HT-29 (cell line): ENCODE results near the gene DIS3L2. TPM values are rescaled to one million over a fixed set of nuclear protein-coding genes. Genes with fewer than 3 reads are reported as not detected.

Experiments
- DNase-seq: peaks from one replicate; pipeline ENCODE4 v3.0.0-alpha.2; 2015; ENCODE audit warnings: low spot score
- total RNA-seq: library from RNA; depleted of rRNA; stranded (reverse); fragments of >200 nt; shearing (Covaris generic); gene quantifications from 2 replicates; pipeline ENCODE4 v1.2.3, GENCODE V29; 2014

The DIS3L2 gene
- total RNA-seq, 1 experiment from 2014 or later, result 29.4 TPM

DNA sequence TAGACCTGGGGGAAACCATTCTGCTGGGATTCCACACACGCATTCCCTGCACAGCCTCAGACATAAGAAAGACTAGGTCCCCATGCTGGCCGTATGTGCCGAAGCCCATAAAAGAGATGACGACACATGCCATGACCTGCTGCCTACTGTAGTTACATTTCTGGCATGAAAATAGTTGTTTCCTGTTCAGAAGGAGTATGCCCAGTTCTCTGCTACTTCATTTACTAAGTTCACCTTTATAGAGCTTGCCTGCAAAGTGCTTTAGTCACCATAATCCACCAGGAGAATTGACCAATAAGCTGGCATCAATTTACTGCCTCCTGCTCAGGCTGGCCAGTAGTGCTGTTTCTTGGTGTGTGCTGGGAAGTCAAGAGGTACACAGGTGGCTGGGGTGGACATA, 266.8 kb downstream of the DIS3L2 start:
- peak; percentile 16 for DNase-seq

DNA sequence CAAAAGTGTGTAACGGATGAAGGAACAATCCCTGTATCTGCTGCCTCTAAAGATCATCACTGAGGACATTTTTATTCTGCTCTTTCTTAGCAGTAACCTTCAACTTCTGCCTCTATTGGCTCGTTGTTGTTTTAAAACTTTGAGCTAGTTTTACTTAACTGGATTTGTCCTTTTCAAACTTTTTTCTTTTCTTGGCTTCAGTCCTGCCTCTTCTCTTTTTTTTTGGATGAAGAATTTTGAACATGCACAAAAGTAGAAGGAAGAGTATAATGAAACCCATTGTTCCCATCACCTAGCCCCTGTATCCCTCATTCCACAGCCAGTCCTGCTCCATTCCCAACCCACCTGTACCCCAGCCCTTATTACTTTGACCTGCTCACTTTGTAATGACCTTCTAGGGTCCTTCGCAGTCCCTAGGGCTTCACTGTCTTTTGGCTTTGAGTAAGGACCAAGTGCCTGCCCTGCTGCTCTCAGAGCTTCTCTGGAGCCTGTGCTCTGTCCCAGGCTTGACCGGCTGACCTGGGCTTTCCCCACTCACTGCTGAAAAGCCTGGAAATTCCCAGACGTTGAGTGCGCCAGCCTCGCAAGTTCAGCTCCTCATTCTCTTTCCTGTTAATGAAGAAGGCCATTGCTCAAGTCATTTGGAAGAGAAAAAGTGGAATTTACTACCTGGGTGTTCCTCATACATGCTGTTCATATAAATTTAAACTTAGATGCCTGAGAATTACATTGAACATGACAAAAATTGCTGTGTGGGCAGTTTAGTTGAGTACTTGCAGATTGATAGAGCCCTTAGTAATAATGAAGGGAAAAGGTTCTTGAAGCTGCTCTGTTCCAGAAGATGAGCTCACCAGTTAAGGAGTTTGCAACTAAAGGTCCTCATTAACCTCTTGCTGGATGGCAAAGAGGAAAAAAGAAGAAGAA, 267.7 kb downstream of the DIS3L2 start:
- no peak for DNase-seq

DNA sequence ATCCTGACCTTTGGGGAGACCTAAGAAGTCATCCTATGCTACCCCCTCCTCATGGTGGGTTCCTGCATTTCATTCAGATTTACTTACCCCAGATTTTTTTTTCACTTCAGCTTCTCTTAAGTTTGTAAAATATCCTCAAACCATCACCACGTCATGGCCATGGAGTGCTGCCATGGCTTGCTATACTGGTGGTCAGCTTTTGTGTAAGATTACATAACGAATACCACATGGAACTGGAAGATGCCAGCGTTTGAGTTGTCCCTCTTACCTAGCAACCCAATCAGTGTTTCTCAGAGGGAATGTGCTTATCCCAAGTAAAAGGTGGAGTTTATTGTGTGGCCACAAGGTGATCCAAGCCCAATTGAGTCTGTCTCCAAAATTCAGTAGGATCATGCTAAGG, 268.4 kb downstream of the DIS3L2 start:
- DNase-seq, result no peak

DNA sequence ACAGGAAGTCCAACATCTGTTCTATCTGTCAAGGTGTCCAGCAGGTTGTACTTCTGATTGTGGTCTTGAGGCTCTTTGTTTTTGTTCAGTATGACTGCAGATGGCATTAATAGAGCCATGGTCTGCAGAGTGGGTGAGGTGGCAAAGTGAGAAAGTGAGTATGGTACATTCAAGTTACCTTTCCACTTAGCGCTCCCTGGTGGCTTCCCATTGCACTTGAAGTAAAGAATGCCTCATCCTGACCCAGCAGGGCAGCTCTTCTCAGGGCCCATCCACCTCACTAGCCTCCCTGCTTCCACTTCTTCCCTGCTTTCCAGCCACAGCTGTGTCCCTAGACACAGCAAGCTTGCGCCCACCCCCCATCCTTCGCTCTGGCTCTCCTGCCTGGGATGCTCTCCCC, 269.0 kb downstream of the DIS3L2 start:
- DNase-seq, result peak; percentile 28

DNA sequence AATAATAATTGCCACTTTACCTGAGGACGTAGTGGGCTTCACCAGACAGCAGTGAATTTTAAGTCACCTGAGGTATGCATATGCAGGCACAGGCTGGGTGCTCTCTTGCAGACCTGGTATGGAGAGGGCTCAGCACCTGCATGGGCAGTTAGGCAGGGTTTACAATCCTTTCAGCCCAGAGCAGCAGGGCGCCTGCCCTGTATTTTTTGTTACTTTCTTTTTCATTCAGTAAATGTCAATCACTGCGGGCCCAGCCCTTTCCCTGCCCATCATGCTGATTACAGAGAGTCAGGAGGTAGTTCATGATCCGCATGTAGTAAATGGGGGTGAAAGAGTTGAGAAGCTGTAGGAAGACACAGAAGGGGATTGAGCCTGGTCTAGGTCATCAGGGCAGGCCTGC, 270.0 kb downstream of the DIS3L2 start:
- DNase-seq, result no peak

DNA sequence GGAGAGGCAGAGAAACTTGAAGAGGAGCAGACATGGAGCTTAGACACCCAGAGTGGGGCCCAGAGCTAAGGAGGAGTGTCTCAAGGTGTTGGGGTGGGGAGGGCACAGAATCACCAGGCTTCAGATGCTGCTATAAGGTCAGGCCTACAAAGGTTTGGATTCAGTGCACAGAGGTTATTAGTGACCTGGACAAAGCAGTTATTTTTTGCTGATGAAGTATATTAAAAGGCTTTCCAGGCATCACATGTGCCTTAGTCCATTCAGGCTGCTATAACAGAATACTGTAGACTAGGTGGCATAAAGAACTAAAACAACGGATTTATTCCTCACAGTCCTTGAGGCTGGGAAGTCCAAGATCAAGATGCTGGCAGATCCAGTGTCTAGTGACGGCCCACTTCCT, 271.4 kb downstream of the DIS3L2 start:
- DNase-seq, result no peak

DNA sequence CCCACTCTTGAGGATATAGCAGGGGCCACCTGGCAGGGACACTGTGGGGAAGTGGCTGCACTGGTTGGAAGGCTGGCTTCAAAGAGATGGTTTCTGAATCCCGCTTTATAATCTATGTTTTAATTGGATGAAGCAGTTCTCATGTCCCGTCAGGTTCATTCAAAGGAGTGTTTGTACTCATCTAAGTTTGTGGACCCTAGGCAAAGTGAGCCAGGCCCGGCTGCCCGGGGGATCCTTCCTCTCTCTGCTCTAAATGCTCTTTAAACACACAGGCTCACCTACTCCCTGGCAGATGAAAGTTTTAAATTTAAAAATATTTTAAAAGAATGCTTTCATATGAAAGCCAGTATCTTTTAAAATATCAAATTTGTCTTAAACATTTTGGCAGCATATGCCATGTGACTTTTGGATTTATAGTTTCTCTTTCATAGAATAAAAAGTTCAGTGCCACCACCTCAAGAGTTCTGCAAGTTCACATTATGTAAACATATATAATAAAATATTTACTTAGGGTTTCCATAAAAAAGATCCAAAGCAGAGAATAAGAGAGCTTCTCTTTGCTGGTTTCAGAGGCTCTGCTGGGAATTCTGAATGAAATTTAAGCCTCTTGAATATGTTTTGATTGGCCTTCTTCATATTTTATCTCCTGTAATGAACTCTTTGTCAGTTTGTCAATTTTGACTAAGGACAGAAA, 273.6 kb downstream of the DIS3L2 start:
- no peak for DNase-seq

DNA sequence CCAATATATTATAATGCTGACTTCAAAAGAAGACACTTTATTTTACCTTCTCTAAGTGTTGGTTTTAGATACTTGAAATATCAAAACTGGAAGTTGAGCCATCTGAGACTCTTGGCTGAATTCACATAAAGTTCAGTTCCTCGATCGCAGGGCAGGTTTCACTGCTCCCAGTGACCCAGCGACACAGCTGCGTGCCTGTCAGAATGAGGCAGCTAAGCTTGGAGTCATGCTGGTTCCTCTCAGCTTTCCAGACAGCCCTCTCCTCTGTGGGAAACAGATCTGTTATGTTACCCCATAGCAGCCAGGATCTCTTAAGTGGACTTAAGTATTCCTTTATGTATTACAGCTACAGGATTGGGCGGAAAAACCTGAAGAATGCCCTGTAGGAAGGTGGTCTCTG, 274.2 kb downstream of the DIS3L2 start:
- peak; percentile 16 for DNase-seq

DNA sequence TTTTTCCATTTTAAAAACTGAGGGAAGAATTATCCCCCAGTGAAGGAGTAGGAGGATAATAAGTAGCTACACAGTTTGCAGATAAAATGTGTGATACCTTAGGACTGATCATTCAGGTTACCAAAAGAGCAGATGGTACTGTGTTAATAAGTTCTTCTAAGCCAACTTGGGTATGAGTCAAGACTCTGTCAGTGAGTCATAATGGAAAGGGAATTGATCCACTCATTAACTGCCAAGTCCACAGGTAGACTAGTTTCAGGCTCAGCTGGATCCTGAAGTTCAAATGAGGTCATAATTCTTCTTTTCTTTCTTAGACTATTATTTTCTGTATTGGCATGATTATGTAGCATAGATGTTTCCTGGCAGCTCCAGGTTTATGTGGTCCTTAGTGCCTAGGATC, 274.7 kb downstream of the DIS3L2 start:
- DNase-seq, result peak; percentile 42

DNA sequence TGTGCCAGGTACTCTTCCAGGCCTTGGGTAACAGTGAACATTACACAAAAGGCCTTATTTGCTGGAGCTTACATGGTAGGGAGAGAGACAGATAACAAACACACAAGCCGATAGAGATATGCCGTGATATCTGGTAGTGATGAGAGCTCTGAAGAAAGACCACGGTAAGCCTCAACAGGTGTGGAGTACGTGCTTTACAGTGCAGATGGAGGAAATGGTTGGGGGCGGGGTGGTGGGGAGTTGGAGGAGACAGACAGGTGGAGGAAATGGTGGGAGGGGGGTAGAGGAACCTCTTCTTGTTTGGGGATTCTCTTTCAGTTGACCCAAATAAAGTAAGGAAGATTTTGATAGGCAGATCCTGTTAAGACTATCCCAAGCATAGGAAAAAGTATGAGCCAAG, 276.0 kb downstream of the DIS3L2 start:
- DNase-seq, result no peak

DNA sequence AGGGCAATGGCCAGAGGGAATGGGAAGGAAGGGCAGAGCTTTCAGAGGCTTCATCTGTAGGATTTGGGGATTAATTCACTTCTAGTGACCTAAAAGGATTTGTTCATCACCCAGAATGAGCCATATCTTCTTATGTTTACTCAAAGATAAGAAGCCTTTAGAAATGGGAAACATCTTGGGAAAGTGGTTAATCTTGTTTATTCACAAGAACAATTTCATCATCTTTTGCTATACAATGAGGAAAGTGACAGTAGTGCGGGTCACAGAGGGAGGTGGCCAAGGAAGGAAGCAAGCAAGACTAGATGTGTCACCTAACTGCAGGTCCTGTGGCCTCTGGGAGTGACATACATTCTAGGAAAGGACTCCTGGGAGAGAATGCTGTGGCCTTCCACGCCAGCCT, 276.6 kb downstream of the DIS3L2 start:
- no peak for DNase-seq

DNA sequence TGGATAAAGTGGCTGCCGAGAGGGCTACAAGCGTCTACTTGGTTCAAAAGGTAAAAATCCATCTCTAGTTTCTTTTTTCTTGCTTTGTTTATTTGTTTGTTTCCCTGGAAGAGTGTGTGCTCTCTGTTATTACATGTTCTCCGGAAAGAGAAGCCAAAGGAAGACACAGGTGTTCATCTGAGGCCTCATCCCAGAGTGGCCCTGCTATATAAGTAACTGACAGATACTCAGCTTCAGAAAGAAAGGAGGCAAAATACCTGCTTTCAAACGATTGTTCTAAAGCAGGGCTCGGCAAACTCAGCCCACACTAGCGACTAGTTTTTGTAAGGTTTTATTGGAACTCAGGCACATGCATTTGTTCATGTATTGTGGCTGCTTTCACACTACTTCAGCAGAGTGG, 277.1 kb downstream of the DIS3L2 start:
- no peak for DNase-seq

DNA sequence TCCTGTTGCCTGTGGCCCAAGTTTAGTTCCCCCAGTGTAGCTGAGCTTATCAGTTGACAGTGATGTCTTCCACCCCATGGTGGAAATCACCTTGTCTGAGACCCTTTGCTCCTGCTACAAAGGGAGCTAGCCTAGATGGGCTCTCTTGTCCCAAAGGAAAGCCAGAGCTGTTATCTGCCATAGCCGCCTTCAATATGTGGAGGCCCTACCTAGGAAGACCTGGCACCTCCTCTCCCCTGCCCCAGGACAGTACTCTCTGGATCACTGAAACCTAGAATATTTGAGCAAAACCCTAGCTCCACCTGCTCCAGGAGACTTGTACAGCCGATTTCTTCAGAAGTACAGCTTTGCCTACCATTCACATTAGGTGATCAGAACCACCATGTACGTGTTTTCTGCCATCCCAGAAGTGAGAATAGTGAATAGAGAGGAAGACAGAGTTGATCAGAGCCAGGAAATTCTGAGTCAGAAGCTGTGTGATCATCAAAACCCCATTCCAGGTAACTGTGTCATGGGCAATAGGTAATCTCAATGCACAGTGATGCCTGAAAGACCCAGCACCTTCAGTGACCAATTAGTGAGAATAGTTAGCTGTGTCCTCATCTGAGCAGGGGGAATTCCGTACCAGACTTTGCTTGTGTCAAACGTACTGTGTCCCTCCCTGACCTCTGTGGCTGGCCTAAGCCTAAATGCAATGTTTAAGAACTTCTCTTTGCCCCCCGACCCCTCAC, 278.6 kb downstream of the DIS3L2 start:
- DNase-seq, result no peak

DNA sequence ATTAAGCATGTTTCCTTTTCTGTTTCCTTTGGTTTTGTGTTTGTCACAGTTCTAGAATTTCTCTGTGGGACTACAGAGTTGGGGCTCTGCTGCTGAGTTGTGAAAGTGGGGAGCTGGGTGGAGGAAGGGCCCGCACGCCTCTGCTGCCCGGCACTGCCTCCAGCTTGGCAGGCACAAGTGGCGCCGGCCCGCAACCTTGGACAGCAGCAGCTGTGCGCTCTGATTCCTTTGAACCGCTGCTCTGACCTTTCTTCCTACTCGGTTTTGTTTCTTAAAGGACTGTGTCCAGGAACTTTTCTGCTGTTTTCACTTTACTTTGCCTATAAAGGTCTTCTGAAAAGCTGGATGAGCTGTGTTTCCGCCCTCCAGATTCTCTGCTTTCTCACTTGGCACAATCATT, 279.4 kb downstream of the DIS3L2 start:
- DNase-seq, result no peak

DNA sequence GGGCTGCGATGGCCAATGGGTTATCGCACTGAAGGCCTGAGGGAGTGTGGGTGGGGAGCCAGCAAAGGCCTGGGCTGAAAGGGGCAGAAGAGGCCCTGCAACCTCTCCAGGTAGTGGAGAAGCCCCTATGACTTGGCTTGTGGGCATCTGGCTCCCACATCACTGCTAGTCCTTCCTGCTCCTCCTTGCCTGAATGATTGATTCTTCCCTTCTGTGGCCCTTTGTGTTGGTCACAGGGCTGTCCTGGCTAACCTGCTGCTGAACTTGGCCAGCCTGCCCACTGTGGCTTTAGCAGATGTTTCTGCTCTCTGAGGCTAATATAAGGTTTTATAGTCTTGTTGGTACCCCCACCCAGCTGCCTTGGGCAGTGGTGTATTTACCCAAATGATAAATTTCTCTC, 280.8 kb downstream of the DIS3L2 start:
- no peak for DNase-seq

DNA sequence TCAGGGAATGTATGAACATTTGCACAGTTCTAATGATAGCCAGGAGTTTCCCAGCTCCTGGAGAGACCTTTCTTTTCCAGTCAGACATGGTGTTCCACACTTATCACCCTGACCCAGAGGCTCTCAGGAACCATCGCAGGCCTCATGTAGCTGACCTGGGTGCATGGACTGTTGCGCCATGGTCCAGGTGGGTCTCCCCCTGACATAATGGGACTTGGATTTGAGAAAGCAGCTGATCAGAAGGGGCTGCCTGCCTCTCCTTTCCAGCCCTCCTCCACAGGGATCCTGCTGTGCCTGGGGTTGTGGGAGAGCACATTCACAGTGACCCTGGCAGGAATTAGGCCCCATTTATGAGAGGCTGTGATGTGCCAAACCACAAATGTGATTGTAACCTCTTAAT, 283.6 kb downstream of the DIS3L2 start:
- no peak for DNase-seq

DNA sequence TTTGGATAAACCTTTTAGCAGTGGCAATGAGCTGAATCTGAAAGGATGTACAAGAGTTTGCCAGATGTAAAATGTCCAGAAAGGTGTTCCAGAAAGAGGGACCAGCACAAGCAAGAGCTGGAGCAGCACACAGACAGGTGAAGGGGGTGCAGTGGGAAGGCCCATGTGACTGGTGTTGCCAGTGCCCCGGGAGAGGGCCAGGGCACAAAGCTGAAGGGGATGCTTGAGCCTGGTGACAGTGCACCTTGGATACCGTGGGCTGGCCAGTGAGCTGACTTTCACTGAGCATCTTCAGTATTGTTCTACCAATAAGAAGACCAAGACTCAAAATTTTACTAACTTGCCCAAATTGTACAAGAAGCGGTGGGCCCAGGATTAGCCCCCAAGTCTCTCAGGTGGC, 284.7 kb downstream of the DIS3L2 start:
- DNase-seq, result no peak

DNA sequence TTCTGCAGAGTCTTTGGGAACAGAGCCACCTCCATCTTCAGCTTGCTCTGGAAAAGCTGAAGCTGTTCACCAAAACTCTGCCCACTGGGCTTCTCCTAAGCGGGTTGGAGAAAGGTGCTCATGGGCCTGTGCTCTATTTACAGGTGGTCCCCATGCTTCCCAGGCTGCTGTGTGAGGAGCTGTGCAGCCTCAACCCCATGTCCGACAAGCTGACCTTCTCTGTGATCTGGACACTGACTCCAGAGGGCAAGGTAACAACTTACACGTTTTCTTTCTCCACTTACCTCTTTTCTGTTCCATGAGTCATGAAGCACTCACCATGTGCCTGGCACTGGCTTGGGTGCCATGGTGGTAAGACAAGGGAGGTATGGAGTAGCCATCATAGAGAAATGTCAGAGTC, 287.6 kb downstream of the DIS3L2 start:
- no peak for DNase-seq

DNA sequence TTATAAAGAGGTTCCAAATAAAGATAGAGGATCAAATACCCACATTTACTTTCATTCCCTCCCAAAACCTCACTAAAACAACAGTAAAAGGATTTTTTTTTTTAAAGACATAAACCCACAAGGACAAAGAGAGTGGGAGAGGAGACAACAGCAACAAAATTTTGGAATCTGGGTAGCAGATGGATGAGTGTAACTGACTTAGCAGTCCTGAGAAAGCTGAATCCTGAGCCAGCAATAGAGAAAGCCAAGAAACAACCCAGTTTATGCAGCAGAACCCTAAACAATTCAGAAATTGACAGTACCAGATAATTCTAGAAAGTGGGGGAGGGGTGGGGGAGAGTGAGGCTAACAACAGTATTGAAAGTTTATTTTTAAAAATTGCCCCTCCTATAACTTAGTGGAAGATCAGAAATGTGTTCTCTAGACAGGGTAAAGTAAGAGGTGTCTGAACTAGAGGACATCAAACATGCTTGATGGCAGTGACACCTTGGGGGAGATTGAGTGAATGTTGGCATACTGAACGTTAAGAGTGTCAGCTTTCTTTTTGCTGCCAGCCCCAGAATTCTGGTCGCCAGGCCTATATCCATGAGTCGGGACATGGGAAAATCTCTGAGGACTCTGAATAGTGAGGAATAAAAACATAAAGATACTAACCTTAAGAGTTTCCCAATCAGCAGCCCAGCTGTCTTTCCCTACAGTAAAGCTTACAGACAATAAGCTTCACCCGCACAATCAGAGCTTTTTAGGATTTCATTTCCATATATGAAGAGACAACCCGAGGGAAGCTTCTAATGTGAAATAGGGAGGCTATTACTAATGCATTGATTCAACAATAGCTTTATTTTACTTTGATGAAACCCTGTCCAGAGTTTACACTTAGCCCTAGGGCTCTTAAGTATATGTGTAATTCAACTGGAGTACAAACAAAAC, 289.0 kb downstream of the DIS3L2 start:
- no peak for DNase-seq

DNA sequence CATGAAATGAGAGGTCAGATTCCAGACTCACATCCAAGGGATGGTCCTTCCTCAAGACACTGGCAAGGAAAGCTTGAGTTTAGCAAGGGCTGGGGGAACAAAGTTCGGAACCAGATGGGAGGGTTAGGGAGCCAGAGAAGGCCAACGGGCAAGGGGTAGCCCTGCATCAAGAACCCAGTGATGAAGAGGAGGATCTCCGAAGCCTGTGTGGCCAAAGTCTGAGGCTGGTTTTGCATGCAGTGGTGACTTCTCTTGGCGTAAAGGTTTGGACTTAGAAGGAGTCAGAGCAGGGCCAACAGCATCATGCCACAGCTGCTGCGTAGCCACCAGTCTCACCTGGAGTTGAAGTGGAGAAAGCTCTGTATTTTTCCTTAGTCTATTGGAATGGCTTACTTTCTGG, 293.5 kb downstream of the DIS3L2 start:
- no peak for DNase-seq

DNA sequence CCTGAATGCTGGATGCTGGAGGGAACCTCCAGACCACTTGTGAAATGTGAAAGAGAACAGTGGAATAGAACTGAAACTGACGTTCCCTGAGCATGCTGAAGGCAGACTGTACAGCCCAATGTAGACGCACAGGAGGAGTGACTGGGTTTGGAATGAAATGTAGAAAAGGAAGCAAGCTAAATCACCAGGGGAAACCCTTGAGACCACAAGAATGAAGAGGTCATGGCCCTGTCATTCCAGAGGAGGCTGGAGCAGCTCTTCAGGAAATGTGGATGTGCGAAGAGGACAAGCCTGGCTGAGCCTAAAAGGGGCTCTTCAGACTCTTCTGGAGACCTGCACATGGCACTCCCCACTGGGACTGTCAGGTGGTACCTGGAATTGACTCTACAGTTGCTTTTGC, 298.6 kb downstream of the DIS3L2 start:
- DNase-seq, result peak; percentile 34
